ENCODE results near the gene WIPI1. TPM values are rescaled to one million over a fixed set of nuclear protein-coding genes. Genes with fewer than 3 reads are reported as not detected.

The WIPI1 gene
- total and polyA plus RNA-seq, 2 of the 13 experiments (the other 11 are each of a cell fraction or from before 2014, with no cell fraction given): 29.4 to 141 TPM

DNA sequence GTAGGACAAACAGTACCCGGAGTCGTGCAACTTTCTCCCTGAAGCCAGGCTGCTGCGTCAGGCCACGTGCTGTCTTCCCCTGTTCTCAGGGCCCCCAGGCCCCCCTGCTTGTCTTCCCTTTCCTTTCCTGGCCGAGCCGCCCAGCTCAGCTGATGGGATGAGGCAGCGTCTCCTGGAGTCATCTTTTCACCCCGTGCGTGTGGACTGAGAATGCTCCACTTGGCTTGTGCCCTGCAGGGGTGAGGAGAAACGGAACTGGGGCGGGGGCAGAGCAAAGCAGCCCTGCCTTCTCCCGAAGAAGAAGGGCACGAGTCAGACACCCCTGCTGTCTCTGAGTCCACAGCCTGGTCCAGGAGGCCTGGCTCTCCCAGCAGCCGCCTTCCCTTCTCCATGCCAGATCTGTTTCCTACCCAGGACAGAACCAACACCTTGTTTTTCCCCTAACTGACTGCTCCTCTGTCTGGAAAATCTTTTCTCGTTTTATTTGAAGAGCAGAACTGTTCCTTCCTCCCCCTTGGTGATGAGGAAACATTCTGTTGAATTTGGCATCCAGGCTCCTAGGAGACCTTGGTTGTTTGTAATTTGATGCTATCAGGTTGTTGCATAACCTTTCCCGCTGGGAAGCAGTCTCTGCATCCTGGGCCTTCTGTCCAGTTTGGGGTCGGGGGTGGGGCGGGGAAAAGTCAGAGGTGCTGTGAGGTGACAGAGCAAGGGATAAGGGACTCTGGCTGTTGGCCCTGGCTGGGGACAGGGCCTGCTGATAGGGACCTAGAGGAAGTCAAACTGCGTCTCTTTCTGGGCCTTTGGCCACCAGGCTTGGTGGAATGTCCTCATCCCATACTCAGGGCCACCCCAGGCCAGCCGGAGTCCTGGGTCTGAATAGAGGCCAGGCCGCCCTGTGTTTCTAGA, 78.8 kb downstream of the WIPI1 start (continued):
- peak; percentile 97 for TF ChIP-seq AFF4 (CRISPR knock-in tag; IDR thresholded peaks at IDR 0.05)
- TF ChIP-seq NR2C2 (CRISPR knock-in tag; IDR thresholded peaks at IDR 0.05; ENCODE audit: borderline replicate concordance): peak; percentile 74
- TF ChIP-seq ZNF790 (CRISPR knock-in tag; IDR thresholded peaks at IDR 0.05; ENCODE audit: borderline replicate concordance): peak; percentile 79; the same call in 1 of the 2 replicates
- 0 out of 2 replicates have a peak, but pooled peaks have one; percentile 5 for TF ChIP-seq KLF12 (CRISPR knock-in tag; IDR thresholded peaks at IDR 0.05; ENCODE audit: borderline replicate concordance)
- TF ChIP-seq, protein P1, sequence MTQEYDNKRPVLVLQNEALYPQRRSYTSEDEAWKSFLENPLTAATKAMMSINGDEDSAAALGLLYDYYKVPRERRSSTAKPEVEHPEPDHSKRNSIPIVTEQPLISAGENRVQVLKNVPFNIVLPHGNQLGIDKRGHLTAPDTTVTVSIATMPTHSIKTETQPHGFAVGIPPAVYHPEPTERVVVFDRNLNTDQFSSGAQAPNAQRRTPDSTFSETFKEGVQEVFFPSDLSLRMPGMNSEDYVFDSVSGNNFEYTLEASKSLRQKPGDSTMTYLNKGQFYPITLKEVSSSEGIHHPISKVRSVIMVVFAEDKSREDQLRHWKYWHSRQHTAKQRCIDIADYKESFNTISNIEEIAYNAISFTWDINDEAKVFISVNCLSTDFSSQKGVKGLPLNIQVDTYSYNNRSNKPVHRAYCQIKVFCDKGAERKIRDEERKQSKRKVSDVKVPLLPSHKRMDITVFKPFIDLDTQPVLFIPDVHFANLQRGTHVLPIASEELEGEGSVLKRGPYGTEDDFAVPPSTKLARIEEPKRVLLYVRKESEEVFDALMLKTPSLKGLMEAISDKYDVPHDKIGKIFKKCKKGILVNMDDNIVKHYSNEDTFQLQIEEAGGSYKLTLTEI (CRISPR knock-in tag; conservative IDR thresholded peaks at IDR 0.05): no peak
- TF ChIP-seq, protein P2, sequence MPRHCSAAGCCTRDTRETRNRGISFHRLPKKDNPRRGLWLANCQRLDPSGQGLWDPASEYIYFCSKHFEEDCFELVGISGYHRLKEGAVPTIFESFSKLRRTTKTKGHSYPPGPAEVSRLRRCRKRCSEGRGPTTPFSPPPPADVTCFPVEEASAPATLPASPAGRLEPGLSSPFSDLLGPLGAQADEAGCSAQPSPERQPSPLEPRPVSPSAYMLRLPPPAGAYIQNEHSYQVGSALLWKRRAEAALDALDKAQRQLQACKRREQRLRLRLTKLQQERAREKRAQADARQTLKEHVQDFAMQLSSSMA (CRISPR knock-in tag; IDR thresholded peaks at IDR 0.05): peak; percentile 92
- peak; percentile 80 for TF ChIP-seq MXD4 (CRISPR knock-in tag; IDR thresholded peaks at IDR 0.05)
- TF ChIP-seq FOXA3 (CRISPR knock-in tag; IDR thresholded peaks at IDR 0.05): peak; percentile 94
- no peak for TF ChIP-seq NFE2 (CRISPR knock-in tag; IDR thresholded peaks at IDR 0.05)
- TF ChIP-seq, protein P3, sequence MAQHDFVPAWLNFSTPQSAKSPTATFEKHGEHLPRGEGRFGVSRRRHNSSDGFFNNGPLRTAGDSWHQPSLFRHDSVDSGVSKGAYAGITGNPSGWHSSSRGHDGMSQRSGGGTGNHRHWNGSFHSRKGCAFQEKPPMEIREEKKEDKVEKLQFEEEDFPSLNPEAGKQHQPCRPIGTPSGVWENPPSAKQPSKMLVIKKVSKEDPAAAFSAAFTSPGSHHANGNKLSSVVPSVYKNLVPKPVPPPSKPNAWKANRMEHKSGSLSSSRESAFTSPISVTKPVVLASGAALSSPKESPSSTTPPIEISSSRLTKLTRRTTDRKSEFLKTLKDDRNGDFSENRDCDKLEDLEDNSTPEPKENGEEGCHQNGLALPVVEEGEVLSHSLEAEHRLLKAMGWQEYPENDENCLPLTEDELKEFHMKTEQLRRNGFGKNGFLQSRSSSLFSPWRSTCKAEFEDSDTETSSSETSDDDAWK (CRISPR knock-in tag; IDR thresholded peaks at IDR 0.05): no peak
- TF ChIP-seq, protein P4, sequence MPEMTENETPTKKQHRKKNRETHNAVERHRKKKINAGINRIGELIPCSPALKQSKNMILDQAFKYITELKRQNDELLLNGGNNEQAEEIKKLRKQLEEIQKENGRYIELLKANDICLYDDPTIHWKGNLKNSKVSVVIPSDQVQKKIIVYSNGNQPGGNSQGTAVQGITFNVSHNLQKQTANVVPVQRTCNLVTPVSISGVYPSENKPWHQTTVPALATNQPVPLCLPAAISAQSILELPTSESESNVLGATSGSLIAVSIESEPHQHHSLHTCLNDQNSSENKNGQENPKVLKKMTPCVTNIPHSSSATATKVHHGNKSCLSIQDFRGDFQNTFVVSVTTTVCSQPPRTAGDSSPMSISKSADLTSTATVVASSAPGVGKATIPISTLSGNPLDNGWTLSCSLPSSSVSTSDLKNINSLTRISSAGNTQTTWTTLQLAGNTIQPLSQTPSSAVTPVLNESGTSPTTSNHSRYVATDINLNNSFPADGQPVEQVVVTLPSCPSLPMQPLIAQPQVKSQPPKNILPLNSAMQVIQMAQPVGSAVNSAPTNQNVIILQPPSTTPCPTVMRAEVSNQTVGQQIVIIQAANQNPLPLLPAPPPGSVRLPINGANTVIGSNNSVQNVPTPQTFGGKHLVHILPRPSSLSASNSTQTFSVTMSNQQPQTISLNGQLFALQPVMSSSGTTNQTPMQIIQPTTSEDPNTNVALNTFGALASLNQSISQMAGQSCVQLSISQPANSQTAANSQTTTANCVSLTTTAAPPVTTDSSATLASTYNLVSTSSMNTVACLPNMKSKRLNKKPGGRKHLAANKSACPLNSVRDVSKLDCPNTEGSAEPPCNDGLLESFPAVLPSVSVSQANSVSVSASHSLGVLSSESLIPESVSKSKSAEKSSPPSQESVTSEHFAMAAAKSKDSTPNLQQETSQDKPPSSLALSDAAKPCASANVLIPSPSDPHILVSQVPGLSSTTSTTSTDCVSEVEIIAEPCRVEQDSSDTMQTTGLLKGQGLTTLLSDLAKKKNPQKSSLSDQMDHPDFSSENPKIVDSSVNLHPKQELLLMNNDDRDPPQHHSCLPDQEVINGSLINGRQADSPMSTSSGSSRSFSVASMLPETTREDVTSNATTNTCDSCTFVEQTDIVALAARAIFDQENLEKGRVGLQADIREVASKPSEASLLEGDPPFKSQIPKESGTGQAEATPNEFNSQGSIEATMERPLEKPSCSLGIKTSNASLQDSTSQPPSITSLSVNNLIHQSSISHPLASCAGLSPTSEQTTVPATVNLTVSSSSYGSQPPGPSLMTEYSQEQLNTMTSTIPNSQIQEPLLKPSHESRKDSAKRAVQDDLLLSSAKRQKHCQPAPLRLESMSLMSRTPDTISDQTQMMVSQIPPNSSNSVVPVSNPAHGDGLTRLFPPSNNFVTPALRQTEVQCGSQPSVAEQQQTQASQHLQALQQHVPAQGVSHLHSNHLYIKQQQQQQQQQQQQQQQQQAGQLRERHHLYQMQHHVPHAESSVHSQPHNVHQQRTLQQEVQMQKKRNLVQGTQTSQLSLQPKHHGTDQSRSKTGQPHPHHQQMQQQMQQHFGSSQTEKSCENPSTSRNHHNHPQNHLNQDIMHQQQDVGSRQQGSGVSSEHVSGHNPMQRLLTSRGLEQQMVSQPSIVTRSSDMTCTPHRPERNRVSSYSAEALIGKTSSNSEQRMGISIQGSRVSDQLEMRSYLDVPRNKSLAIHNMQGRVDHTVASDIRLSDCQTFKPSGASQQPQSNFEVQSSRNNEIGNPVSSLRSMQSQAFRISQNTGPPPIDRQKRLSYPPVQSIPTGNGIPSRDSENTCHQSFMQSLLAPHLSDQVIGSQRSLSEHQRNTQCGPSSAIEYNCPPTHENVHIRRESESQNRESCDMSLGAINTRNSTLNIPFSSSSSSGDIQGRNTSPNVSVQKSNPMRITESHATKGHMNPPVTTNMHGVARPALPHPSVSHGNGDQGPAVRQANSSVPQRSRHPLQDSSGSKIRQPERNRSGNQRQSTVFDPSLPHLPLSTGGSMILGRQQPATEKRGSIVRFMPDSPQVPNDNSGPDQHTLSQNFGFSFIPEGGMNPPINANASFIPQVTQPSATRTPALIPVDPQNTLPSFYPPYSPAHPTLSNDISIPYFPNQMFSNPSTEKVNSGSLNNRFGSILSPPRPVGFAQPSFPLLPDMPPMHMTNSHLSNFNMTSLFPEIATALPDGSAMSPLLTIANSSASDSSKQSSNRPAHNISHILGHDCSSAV (CRISPR knock-in tag; IDR thresholded peaks at IDR 0.05; ENCODE audit: borderline replicate concordance): no peak

Data from HepG2 (cell line).